GM19240 (cell line): ENCODE measurements around the gene SYNPO2L.
"Not testable (repeated sequence)": the region's sequence is repeated elsewhere in the genome, so short reads cannot be mapped to it uniquely, and the experiment has no call there.

Experiments
- DNase-seq: peaks from one replicate; pipeline ENCODE4 v3.0.0; 2011; ENCODE audit warnings: low spot score; ENCODE audit not compliant: insufficient read length

The SYNPO2L gene

DNA sequence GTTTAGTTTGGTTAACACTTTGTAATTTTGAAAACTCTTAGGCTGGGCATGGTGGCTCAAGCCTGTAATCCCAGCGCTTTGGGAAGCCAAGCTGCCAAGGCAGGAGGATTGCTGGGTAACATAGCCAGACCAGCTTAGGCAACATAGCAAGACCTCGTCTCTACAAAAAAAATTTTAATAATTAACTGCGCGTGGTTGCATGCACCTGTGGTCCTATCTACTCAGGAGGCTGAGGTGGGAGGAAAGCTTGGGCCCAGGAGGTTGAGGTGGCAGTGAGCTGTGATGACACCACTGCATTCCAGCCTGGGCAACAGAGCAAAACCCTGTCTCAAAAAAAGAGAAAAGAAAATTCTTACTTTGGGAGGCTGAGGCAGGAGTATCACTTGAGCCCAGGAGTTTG lies 32.8 kb downstream of the SYNPO2L start:
- DNase-seq = no peak

DNA sequence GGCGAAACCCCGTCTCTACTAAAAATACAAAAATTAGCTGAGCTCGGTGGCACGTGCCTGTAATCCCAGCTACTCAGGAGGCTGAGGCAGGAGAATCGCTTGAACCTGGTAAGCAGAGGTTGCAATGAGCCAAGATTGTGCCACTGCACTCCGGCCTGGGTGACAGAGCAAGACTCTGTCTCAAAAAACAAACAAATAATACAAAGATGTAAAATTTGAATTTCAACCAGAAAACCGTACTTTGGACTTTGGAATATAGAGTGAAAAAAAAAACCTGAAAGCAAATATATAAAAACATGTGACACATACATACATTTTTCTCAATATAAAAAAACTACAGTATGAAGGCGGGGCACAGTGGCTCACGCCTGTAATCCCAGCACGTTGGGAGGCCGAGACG lies 34.9 kb downstream of the SYNPO2L start:
- DNase-seq = not testable (repeated sequence)

DNA sequence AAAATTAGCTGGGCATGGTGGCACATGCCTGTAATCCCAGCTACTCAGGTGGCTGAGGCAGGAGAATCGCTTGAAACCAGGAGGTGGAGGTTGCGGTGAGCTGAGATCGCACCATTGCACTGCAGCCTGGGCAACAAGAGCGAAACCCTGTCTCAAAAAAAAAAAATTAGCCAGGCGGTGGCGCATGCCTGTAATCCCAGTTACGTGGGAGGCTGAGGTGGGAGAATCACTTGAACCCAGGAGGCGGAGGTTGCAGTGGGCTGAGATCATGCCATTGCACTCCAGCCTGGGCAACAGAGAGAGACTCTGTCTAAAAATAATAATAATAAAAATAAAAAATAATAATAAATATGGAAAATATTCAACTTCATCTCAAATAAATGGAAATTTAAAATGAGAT lies 38.7 kb downstream of the SYNPO2L start:
- DNase-seq = not testable (repeated sequence)

DNA sequence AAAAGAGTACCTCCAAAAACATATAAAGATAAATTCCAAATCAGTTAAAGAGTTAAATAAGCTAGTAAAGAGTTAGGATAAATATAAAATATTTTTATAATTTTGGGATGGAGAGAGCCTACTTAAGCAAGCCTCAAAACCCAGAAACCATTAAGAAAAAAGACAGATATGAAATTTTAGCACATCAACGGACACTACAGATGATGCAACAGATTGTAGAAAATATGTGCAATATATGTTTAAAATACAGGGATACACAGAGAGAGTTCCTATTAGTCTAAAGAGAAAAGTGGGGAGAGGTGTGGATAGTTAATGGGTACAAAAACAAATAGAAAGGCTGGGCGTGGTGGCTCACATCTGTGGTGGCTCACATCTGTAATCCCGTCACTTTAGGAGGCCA lies 41.1 kb downstream of the SYNPO2L start:
- DNase-seq = no peak

DNA sequence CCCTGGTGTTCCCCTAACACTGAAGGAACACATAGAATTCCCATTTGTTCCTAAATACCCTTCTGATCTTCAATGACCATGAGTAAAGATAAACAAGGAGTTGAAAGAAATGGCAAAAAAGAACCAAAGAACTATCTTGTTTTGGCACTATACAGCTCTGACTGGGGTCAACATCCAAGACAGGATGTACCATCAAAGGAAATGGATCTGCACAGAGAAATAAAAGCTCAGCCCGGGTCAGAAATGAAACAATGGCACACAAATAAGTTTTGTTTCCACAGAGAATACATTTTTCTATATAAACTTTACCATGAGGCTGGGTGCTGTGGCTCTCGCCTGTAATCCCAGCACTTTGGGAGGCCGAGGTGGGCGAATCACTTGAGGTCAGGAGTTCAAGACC lies 46.7 kb downstream of the SYNPO2L start:
- no peak for DNase-seq

DNA sequence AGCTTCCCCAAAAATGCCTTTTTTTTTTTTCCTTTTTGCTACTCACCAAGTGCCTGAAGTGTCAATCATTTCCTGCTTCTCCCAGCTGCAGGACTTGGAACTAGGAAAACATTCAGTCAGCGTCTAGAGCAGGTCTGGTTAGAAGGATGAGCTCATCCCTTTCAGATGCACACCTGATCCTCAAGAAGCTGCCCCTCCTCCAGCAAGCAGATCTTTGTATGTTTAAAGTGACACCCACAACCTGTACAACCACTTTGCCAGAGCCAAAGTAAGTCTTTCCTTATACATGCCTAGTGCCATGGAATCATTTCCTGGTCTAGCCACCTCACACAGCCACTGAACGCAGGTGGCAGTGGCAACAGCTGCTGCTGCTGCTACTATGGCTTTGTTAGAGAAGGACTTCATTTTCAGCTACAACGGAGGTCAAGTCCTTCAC lies 54.3 kb downstream of the SYNPO2L start:
- DNase-seq = no peak

DNA sequence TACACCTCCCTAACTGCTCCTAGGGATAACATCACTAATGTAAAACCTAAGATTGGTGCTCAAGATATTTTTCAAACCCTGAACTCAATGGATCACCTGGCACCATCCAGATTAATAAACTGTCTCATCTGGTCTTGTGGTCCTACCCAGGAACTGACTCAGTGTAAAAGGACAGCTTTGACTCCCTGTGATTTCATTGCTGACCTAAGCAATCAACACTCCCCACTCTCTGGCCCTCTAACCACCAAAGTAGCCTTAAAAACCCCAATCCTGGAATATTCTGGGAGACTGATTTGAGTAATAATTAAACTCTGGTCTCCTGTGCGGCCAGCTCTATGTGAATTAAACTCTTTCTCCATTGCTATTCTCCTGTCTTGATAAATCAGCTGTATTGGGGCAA lies 58.5 kb downstream of the SYNPO2L start:
- DNase-seq = no peak
